HL-60 (cell line): Measurements from ENCODE around the gene AAK1.
"Not testable (repeated sequence)": the region's sequence is repeated elsewhere in the genome, so short reads cannot be mapped to it uniquely, and the experiment has no call there.

Source experiments
- DNase-seq, 2 experiments: peaks; one replicate each; pipeline ENCODE4 v3.0.0-alpha.2; 2010 to 2020; ENCODE audit warnings: low read depth in 1 of 2, low spot score in 1 of 2
- H3K27ac ChIP-seq: fragments of 250-450 bp; sonication (Bioruptor Pico); replicated peaks from 2 replicates; pipeline ENCODE4 v1.5.1; 2020; ENCODE audit warnings: mild to moderate bottlenecking, moderate library complexity
- H3K27me3 ChIP-seq: fragments of 250-450 bp; sonication (Bioruptor Pico); 2 replicates; pipeline ENCODE4 v1.5.1; 2021; ENCODE audit warnings: mild to moderate bottlenecking, moderate library complexity; ENCODE audit not compliant: insufficient read depth, poor library complexity, severe bottlenecking
- H3K4me3 ChIP-seq: replicated peaks from 2 replicates; pipeline ENCODE4 v1.5.1; 2011; ENCODE audit warnings: mild to moderate bottlenecking, control low read depth, low read length; ENCODE audit not compliant: insufficient read depth
- CTCF ChIP-seq: IDR thresholded peaks from one replicate; pipeline ENCODE4 v1.5.1; 2011; ENCODE audit warnings: low read length, control low read depth, inconsistent platforms; ENCODE audit not compliant: insufficient read depth
- GABPA ChIP-seq: IDR thresholded peaks from 2 replicates; pipeline ENCODE4 v1.6.1; 2012; ENCODE audit warnings: low read depth
- POLR2AphosphoS5 ChIP-seq: IDR thresholded peaks from 2 replicates; pipeline ENCODE4 v1.6.1; 2012; ENCODE audit warnings: low read depth
- SPI1 ChIP-seq: IDR thresholded peaks from 2 replicates; pipeline ENCODE4 v1.6.1; 2012; ENCODE audit warnings: low read depth, mild to moderate bottlenecking, borderline replicate concordance
- TF ChIP-seq, protein P1 (sequence below): IDR thresholded peaks from 2 replicates; pipeline ENCODE4 v1.6.1; 2012; ENCODE audit warnings: low read depth; ENCODE audit not compliant: insufficient replicate concordance

AAK1 gene

GRCh38 chr2:69663860-69664259 is 20.3 kb upstream of the AAK1 start:
- no peak overlapping the region for H3K4me3 ChIP-seq
- no peaks in the 10 kb centered on the region for H3K27me3 ChIP-seq
- no peak for DNase-seq
- TF ChIP-seq, protein P1, sequence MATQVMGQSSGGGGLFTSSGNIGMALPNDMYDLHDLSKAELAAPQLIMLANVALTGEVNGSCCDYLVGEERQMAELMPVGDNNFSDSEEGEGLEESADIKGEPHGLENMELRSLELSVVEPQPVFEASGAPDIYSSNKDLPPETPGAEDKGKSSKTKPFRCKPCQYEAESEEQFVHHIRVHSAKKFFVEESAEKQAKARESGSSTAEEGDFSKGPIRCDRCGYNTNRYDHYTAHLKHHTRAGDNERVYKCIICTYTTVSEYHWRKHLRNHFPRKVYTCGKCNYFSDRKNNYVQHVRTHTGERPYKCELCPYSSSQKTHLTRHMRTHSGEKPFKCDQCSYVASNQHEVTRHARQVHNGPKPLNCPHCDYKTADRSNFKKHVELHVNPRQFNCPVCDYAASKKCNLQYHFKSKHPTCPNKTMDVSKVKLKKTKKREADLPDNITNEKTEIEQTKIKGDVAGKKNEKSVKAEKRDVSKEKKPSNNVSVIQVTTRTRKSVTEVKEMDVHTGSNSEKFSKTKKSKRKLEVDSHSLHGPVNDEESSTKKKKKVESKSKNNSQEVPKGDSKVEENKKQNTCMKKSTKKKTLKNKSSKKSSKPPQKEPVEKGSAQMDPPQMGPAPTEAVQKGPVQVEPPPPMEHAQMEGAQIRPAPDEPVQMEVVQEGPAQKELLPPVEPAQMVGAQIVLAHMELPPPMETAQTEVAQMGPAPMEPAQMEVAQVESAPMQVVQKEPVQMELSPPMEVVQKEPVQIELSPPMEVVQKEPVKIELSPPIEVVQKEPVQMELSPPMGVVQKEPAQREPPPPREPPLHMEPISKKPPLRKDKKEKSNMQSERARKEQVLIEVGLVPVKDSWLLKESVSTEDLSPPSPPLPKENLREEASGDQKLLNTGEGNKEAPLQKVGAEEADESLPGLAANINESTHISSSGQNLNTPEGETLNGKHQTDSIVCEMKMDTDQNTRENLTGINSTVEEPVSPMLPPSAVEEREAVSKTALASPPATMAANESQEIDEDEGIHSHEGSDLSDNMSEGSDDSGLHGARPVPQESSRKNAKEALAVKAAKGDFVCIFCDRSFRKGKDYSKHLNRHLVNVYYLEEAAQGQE: no peak
- TF ChIP-seq POLR2AphosphoS5 (no peak), GABPA (no peak), CTCF (no peak), SPI1 (no peak)
- H3K27ac ChIP-seq: no peak overlapping the region

DNA sequence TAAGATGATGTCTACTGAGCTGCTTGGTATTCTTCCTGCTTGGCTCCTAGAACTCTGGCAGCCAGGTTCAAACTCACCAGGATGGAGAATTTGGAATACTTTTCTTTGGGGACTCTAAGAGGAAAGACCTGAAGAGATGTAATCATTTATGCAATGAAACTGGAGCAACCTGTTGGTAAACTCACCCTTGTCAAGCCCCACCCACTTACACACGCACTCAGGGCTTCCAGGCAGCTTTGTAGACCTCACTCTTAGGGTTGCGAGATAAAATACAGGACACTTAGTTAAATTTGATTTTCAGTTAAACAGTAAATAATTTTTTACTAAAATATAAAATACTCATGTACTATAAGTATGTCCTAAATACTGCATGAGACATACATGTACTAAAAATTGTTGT is 19.0 kb upstream of the AAK1 start:
- DNase-seq, H3K27ac ChIP-seq, H3K27me3 ChIP-seq, H3K4me3 ChIP-seq: not testable (repeated sequence)

- DNase-seq: no peak
- Histone ChIP-seq H3K27me3 (no peaks in the 10 kb centered on the region), H3K4me3 (no peak overlapping the region), H3K27ac (no peak overlapping the region)
- no peak for TF ChIP-seq SPI1
- no peak for TF ChIP-seq POLR2AphosphoS5
- no peak for TF ChIP-seq GABPA
- TF ChIP-seq CTCF: no peak
These were observed 17.1 kb upstream of the AAK1 start for GRCh38 chr2:69660637-69661036.

GRCh38 chr2:69659941-69660483 is 16.5 kb upstream of the AAK1 start:
- Histone ChIP-seq H3K4me3 (no peak overlapping the region), H3K27me3 (no peaks in the 10 kb centered on the region), H3K27ac (no peak overlapping the region)
- no peak for TF ChIP-seq SPI1
- TF ChIP-seq POLR2AphosphoS5: no peak
- TF ChIP-seq GABPA: no peak
- TF ChIP-seq, protein P1: no peak
- no peak for TF ChIP-seq CTCF
- DNase-seq: no peak
